GM19035 (cell line): ENCODE data around the gene MICA.
"Not testable (repeated sequence)": the region's sequence is repeated elsewhere in the genome, so short reads cannot be mapped to it uniquely, and the experiment has no call there.

Experiments
- ATAC-seq: cut with Tn5 transposase; IDR thresholded peaks from one replicate; pipeline ENCODE4 v1.9.1; 2021; ENCODE audit not compliant: unreplicated experiment

Gene MICA

DNA sequence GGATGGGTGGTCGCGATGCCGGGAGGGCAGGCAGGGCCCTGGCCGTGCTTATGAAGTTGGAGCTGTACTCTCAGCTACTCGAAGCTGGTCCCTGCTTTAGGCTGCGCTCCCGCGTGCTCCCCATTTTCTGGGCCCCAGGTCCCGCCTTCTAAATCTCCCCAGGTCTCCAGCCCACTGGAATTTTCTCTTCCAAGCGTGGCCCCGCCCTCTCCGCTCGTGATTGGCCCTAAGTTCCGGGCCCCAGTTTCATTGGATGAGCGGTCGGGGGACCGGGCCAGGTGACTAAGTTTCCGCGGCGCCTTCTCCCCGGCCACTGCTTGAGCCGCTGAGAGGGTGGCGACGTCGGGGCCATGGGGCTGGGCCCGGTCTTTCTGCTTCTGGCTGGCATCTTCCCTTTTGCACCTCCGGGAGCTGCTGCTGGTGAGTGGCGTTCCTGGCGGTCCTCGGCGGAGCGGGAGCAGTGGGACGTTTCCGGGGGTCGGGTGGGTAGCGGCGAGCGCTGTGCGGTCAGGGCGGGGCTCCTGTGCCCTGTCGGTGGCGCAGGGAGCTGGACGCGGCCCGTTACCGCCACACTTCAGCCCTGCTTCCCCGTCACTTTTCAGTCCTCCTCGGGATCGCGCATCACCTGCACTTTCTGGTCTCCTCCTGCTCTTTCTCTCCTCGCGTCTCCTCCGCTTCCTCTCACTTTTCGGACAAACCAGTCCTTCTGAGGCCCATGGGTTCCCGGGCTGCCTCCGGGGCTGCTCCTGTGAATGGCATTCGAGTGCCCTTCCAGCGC lies at the start of gene MICA:
TSS of gene MICA (plus strand) at position 313 of the 778 bp plus-strand sequence. CDS start at position 351, 38 bp downstream.
- peak; percentile 56 for ATAC-seq

DNA sequence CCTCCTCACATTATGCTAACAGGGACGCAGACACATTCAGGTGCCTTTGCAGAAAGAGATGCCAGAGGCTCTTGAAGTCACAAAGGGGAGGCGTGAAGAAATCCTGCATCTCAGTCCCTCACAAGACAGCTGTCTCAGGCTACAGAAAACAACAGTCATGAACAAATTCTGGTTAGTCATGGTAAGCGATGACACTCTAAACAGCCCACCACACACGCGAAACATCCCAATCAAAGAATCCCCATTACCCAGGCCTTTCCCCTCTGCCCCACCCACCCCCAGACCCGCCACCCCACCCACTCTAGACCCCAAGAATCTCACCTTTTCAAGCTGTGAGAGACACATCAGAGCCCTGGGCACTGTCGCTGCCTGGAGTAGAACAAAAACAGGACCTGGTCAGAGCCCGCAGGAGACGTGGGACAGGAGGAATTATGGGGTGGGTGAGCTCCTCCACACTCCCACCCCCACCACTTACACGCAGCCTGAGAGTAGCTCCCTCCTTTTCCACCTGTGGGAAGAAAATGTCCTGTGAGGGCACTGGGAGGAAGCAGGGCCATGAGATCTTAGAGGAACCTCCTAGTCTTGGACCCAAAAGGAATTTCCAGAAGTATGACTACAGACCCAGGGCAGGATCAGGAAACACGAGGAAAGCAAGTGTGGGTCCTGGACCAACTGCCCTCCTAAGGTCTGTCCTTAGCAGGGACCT lies 49.1 kb upstream of the MICA start:
- ATAC-seq: no peak

DNA sequence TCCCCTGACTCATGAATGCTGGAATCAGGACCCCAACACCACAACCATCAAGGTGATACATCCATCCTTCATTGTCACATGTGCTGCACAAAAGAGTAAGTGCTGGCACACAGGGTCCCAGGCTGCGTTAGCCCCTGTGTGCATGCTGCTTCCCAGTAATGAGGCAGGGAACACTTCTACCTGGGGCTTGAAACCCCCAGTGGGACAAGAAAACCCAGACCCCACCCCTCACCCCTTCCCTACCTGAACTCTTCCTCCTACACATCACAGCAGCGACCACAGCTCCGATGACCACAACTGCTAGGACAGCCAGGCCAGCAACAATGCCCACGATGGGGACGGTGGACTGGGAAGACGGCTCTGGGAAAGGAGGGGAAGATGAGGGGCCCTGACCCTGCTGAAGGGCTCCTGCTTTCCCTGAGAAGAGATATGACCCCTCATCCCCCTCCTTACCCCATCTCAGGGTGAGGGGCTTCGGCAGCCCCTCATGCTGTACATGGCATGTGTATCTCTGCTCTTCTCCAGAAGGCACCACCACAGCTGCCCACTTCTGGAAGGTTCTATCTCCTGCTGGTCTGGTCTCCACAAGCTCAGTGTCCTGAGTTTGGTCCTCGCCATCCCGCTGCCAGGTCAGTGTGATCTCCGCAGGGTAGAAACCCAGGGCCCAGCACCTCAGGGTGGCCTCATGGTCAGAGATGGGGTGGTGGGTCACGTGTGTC lies 48.4 kb upstream of the MICA start:
- ATAC-seq: no peak

DNA sequence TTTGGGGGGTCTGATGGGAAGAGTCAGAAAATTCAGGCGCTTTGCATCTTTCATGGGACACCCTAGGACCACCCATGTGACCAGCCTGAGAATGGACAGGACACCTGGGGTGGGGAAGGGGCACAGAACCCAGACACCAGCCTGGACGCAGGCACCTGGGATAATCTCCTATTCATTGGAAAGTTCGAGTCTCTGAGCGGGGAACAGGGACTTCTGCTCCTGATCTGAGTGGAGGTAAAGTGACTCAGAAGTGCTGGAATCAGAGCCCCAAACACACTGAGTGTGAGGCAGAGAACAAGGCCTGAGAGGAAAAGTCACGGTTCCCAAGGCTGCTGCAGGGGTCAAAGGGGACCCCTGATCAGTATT lies 47.8 kb upstream of the MICA start:
- no peak for ATAC-seq

DNA sequence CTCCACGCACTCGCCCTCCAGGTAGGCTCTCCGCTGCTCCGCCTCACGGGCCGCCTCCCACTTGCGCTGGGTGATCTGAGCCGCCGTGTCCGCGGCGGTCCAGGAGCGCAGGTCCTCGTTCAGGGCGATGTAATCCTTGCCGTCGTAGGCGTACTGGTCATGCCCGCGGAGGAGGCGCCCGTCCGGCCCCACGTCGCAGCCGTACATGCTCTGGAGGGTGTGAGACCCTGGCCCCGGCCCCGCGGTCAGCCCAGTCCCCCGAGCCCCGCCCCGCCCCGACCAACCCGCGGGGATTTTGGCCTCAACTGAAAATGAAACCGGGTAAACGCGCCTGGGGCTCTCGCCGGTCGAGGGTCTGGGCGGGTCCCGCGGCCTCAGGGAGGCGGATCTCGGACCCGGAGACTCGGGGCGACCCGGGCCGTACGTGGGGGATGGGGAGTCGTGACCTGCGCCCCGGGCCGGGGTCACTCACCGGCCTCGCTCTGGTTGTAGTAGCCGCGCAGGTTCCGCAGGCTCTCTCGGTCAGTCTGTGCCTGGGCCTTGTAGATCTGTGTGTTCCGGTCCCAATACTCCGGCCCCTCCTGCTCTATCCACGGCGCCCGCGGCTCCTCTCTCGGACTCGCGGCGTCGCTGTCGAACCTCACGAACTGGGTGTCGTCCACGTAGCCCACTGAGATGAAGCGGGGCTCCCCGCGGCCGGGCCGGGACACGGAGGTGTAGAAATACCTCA lies 47.0 kb upstream of the MICA start:
- ATAC-seq: peak; percentile 17

DNA sequence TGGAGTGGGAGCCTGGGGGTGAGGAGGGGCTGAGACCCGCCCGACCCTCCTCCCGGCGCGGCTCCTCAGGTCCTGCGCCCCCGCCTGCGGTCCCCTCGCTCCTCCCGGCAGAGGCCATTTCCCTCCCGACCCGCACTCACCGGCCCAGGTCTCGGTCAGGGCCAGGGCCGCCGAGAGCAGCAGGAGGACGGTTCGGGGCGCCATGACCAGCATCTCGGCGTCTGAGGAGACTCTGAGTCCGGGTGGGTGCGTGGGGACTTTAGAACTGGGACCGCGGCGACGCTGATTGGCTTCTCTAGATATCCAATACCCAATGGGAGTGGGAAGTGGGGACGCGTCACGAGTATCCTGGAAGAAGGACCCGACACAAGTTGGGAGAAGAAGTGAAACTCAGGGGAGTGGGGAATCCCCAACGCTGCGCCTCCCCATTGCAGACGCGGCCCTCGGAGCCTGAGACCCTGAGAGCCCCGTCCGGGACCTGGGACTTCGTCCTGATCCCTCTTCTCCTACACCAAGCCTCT lies 46.4 kb upstream of the MICA start, which contains the start of gene HLA-B:
TSS of gene HLA-B (minus strand) at position 234 of the 521 bp plus-strand sequence. CDS start at position 213, 21 bp downstream.
- peak; percentile 86 for ATAC-seq

DNA sequence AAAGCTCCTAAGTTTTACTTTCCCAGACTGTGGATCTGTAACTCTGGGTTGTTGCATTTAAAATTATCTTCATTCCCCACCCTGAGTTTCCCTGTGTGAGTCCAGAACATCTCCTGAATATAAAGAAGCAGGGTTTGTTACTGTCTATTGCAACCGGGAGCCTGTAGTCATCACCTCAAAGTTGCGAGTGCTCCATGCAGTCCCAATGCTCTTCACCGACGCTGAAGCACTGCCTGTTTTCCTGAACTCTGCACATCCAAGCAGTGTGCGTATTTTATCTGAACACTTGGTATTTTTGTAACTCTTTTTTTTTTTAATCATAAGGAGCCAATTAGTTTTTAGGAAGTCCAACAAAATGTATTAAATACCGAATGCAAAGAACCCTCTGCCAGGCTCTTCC lies 45.5 kb upstream of the MICA start:
- ATAC-seq: no peak

DNA sequence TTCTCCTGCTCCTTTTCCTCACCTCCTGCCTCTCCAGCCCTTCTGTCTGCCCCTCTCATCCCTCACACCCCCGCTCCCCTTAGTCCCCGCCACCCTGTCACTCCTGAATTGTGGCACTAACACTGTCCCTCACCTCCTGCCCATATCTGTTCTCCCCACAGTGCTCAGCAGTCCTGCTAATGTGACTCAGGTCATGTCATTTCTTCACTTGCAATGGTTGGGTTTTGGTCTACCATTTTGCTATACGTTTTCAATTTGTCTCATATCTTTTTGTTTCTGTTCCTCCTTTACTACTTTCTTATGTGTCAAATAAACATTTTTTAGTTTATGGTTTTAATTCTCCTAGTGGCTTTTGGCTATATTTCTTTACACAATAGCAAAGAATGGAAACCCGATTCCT lies 45.1 kb upstream of the MICA start:
- no peak for ATAC-seq

DNA sequence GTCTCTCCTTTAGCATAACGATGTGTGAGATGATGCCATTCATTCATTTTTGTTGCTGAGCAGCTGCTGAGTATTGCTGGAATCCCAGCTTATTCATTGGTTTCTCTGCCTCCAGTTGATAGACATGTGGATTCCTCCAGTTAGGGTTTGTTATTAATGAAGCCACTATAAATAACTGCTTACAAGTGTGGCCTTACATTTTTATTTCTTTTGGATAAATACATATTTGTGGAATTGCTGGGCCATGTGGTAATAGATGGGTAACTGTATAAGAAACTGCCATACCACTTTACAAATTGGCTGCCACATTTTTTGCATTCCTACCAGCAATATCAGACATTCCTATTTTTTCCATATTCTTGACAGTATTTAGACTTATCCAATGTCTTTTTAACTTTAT lies 43.8 kb upstream of the MICA start:
- ATAC-seq: no peak

DNA sequence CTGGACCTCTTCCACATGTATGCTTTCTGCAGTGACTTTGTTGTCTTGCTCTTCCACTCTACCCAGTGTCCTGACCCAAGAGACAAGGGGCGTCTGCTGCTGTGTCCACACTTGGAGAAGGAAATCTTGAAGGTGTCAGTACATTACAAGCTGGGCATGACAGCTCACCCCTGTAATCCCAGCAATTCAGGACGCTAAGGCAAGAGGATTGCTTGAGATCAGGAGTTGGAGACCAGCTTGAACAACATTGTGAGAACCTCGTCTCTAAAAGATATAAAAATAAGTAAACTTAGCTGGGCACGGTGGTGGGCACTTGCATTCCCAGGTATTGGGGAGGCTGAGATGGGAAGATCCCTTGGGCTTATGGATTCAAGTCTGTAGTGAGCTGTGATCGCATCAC lies 40.6 kb upstream of the MICA start:
- ATAC-seq: no peak

DNA sequence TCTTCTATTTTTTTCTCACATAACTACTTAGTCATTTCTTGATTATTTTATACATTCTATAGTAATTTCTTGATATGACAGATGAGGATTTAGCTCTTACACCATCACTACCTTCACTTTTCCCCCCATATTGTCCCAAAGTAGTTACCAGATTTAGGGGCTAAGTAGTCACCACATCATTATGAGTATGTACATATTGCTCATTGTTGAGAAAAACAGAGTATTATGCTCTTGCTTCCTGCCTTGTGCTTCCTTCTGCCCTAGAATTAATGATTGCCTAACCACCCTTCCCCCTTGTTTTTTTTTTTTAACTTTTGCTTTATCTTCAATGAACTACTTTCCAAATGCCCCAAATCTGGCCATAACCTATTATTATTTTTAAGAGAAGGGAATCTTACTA lies 39.6 kb upstream of the MICA start:
- ATAC-seq: no peak

DNA sequence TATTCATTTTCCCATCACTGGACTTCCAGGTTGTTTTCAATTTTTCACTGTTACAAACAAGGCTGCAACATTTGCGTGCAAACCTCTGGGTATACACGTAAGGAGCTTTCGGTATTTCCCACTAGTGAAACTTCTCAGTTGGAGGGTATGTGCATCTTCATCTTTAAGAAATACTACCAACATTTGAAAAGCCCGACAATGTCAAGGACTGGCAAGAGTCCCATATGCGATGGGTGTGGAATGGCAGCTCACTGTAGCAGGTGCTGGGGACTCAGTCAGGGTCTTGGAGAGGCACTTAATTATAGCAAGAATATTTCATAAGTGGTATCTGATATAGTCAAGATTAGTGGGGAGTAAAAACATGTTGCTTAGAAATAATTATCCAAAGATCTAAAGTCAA lies 37.5 kb upstream of the MICA start:
- ATAC-seq: no peak

DNA sequence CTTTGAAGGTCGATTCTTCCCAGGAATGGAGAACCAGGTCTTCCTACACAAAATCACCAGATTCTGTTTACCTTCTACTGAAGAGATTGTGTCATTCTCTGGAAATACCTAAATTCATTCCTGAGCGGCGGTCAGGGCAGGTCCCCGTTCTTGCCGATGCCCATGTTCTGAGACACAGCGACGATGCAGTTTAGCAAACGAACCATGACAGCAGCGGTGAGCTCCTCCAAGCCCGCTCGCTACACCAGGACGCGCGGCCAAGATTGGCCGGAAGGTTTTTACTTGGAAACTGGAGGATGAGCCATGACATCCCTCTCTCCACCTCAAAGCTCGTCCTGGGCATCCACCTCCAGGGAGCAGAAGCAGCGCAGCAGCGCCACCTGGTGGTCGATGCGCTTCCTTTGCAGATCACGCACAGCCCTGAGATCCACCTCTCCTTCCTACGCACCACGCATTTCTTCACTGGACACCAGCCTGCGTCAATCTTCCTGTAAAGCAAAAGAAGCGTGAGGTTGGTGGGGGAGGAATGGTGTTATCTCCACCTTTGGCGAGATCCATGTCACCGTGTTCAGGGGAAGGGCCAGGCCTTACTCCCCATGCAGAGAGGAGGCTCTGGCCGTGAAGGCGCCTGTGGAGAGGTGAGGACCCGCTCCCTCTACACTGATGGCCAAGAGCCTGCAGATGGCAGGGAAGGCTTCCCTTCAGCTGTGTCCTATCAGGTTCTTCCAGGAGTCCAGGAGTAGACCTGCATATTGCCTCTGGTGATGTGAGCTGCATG lies 36.5 kb upstream of the MICA start:
- ATAC-seq: peak; percentile 85

DNA sequence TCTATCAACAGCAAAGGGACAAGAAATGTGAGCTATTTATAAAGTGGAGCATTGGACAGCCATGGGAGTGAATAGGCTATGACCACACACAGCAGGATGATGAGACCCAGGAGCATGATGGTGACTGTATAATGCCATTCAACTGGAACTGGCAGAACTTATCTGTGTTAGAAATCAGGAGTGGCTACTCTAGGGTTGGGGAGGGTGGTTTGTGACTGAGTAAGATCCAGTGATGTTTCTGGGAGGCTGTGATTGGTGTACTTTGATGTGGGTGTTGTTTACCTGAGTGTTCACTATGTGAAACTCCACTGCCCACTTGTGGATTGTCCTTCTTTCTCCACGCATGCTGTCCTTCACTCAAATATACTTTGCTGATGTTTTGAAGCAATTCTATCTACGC lies 34.9 kb upstream of the MICA start:
- ATAC-seq: no peak

DNA sequence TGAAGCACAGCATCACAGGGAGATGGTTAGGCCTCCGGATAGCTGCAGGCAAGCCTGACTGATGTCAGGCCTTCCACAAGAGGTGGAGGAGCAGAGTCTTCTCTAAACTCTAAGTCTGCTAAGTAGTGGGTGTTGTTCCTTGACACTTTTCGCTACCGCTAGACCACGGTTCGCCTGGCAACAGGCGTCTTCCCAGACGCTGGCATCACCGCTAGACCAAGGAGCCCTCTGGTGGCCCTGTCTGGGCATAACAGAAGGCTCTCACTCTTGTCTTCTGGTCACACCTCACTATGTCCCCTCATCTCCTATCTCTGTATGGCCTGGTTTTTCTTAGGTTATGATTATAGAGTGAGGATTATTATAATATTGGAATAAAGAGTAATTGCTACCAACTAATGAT lies 29.3 kb upstream of the MICA start:
- ATAC-seq: not testable (repeated sequence)

DNA sequence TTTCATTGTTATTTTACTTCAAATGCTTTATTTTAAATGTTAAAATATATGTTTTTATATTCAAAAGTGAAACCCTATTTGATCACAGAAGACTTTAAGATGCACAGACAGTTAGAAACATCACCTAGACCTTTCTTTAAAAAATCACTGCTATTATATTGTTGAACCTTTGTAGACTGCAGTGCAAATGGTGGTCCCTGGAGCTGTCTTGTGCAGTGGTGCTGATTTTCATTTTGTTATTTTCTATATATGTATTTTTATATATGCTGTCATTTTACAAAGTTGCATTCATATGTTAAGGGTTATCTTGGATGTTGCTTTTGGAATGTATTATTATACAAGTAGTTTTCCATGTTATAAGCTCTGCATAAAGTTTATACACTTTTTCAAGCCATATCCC lies 27.7 kb upstream of the MICA start:
- no peak for ATAC-seq

DNA sequence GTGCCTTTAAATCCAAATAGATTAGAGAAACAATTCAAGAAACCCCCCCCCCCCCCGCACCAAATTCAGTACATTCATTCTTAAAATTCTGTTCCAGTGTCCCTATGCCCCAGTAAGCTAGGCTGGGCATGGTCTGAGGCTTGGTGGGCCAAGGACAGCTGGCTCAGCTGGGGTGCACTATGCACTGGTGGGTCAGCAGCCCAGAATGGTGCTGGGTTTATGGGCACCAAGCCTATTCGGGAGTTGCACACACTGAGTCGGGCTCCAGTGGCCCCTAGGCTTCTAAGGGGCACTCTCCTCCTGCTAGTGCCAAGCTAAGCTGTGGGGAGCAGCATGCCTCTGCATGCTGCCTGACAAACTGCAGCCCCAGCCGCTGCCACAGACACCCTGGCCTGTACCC lies 26.4 kb upstream of the MICA start:
- no peak for ATAC-seq

DNA sequence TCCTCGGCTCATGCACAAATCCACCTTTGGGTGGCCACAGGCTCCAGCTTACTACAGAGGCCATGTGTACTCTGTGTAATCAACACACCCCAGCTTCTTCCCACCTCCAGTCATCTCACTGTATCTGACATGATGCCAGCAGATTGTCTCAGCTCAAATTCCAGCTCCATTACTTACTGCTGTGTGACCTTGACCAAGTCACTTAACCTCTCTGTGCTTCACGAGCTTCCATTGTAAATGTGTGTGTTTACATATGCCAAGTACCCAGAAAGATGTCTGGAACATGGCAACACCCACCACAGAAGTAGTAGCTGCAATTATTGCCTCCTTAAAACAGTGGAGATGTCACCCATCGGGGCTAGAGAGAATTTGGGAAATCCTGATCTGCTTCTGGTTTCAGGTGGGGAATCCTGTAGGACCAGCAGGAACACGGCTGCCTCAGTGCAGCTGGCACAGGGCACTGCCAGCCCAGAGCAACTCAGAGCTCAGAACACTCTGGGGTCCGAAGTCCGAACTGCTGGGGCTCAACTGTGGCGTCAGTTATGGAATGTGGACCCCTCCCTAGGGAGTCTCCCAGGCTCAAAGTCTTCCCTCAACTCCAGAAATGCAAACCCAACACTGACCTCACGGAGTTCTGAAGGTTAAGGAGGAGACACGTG lies 25.2 kb upstream of the MICA start:
- no peak for ATAC-seq

DNA sequence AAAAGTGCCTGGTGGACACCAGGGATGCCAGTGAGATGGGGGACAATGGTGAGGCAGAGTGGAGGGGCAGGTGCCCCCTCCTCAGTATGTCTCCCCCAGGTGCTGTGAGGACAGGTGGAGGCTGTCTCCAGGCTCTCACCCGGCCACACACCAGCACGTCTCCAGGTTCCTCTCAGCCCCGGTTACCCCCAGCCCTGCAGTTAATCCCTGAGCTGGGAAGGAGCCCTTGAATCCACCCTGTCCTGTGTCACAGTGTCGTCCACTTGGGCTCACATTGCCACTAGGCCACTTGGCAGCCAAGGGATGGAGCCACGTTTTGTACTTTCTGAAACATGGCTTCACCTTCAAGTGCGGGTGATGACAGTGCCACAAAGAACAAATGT lies 24.7 kb upstream of the MICA start:
- ATAC-seq: no peak

DNA sequence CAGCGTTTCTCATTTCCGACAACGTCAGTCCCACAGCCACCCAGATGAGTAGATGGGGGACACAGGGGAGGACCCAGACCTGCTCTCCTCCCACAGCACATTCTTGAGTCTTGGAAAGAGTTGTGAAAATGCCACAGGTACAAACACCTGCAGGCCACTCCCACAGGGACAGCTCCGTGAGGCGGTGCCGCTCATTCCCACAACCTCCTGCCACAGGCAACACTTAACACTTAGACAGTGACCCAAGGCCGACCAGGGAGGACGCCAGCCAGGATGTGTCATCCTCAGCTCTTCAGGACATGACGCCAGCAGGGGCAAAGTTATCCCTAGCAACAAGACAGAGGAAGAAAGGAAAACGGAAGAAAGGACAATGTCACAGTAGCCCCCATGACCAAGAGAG lies 23.5 kb upstream of the MICA start:
- ATAC-seq: no peak
